Activated naive CD8-positive, alpha-beta T cell treated with anti-CD3 and anti-CD28 coated beads, Interleukin-2, amount 50 U/mL, for 24 hours (primary cell): ENCODE results near the gene SLCO1B1.
"Not testable (repeated sequence)": the region's sequence is repeated elsewhere in the genome, so short reads cannot be mapped to it uniquely, and the experiment has no call there.

Source experiments
- ATAC-seq: fragments of 150-1000 bp; cut with Tn5 transposase; one replicate; pipeline ENCODE4 v1.10.0; 2021
- DNase-seq: peaks from one replicate; pipeline ENCODE4 v3.0.0; 2021
- H3K27ac Mint-ChIP-seq: one replicate; pipeline ENCODE4 v1.8.0; 2021; ENCODE audit warnings: mild to moderate bottlenecking, mixed read lengths
- H3K27me3 Mint-ChIP-seq: one replicate; pipeline ENCODE4 v1.8.0; 2021; ENCODE audit warnings: mixed read lengths
- H3K36me3 Mint-ChIP-seq: one replicate; pipeline ENCODE4 v1.8.0; 2021; ENCODE audit warnings: low read depth, mixed read lengths
- H3K4me1 Mint-ChIP-seq: one replicate; pipeline ENCODE4 v1.8.0; 2021; ENCODE audit warnings: mixed read lengths
- H3K4me3 Mint-ChIP-seq: one replicate; pipeline ENCODE4 v1.8.0; 2021; ENCODE audit warnings: mild to moderate bottlenecking, moderate library complexity, mixed read lengths
- H3K9me3 Mint-ChIP-seq: one replicate; pipeline ENCODE4 v1.8.0; 2021; ENCODE audit warnings: mixed read lengths

The SLCO1B1 gene, protein sequence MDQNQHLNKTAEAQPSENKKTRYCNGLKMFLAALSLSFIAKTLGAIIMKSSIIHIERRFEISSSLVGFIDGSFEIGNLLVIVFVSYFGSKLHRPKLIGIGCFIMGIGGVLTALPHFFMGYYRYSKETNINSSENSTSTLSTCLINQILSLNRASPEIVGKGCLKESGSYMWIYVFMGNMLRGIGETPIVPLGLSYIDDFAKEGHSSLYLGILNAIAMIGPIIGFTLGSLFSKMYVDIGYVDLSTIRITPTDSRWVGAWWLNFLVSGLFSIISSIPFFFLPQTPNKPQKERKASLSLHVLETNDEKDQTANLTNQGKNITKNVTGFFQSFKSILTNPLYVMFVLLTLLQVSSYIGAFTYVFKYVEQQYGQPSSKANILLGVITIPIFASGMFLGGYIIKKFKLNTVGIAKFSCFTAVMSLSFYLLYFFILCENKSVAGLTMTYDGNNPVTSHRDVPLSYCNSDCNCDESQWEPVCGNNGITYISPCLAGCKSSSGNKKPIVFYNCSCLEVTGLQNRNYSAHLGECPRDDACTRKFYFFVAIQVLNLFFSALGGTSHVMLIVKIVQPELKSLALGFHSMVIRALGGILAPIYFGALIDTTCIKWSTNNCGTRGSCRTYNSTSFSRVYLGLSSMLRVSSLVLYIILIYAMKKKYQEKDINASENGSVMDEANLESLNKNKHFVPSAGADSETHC

GRCh38 chr12:21130998-21131397 is at the start of gene SLCO1B1:
TSS of gene SLCO1B1 (plus strand) at chr12:21131194. CDS start at chr12:21141575, 10,381 bp downstream.
- no peak within 1 kb of the TSS for H3K27ac Mint-ChIP-seq
- DNase-seq (no peak), ATAC-seq (no peak)
- H3K36me3 Mint-ChIP-seq = no peaks in the 10 kb centered on the region
- H3K9me3 Mint-ChIP-seq = no peaks in the 10 kb centered on the region
- no peaks in the 10 kb centered on the region for H3K27me3 Mint-ChIP-seq
- H3K4me3 Mint-ChIP-seq = no peak within 1 kb of the TSS
- no peaks in the 10 kb centered on the region for H3K4me1 Mint-ChIP-seq

GRCh38 chr12:21084753-21085152 is 46.2 kb upstream of the SLCO1B1 start:
- not testable (repeated sequence) for ATAC-seq, H3K4me1 Mint-ChIP-seq, H3K27ac Mint-ChIP-seq, DNase-seq, H3K4me3 Mint-ChIP-seq, H3K27me3 Mint-ChIP-seq, H3K9me3 Mint-ChIP-seq, H3K36me3 Mint-ChIP-seq

GRCh38 chr12:21111732-21112131 is 19.3 kb upstream of the SLCO1B1 start:
- ATAC-seq = no peak
- Mint-ChIP-seq H3K4me3 (no peak overlapping the region), H3K36me3 (no peaks in the 10 kb centered on the region), H3K27ac (no peak overlapping the region), H3K9me3 (peaks cover 3% of the 10 kb centered on the region), H3K27me3 (no peaks in the 10 kb centered on the region), H3K4me1 (no peaks in the 10 kb centered on the region)
- DNase-seq = no peak

DNA sequence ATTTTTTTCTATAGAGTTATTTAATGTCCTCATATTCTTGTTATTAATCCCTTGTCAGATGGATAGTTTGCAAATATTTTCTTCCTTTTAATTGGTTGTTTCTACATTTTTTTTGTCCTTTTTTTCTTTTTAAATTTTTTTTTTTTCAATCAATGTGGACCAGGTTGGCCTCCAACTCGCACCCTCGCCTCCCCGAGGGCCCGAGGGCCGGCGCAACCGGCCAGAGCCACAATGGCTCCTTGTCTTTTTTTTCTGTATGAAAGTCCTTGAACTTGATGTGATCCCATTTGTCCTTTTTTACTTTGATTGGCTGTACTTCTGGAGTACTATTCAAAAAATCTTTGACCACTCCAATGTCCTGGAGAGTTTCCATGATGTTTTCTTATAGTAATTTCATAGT is 17.7 kb upstream of the SLCO1B1 start:
- no peak for ATAC-seq
- Mint-ChIP-seq H3K9me3 (peaks cover 3% of the 10 kb centered on the region), H3K27ac (no peak overlapping the region), H3K4me1 (no peaks in the 10 kb centered on the region), H3K4me3 (no peak overlapping the region), H3K27me3 (no peaks in the 10 kb centered on the region), H3K36me3 (no peaks in the 10 kb centered on the region)
- no peak for DNase-seq

DNA sequence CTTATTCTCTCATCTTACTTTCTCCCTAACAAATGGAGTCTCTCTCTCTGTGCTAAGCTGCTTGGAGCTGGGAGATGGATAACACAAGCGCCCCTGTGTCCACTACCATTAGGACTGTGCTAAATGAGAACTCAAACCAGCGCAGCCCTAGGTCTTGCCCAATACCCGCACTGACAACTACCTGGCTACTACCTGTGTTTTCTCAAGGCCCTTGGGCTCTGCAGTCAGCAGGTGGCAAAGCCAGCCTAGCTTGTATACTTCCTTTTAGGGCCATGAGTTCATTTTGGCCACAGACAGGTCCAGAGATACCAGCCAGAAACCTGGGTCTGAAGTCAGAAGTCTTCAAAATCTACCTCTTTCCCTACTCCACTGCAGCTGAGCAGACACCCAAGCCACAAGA is 13.0 kb upstream of the SLCO1B1 start:
- Mint-ChIP-seq H3K4me3 (no peak overlapping the region), H3K27me3 (no peaks in the 10 kb centered on the region), H3K9me3 (peaks cover 1% of the 10 kb centered on the region), H3K36me3 (no peaks in the 10 kb centered on the region), H3K27ac (no peak overlapping the region), H3K4me1 (no peaks in the 10 kb centered on the region)
- ATAC-seq (no peak), DNase-seq (no peak)

GRCh38 chr12:21118760-21119159 is 12.2 kb upstream of the SLCO1B1 start:
- H3K27me3 Mint-ChIP-seq = no peaks in the 10 kb centered on the region
- ATAC-seq = no peak
- no peaks in the 10 kb centered on the region for H3K4me1 Mint-ChIP-seq
- no peak overlapping the region for H3K4me3 Mint-ChIP-seq
- no peak overlapping the region for H3K27ac Mint-ChIP-seq
- DNase-seq = no peak
- no peaks in the 10 kb centered on the region for H3K9me3 Mint-ChIP-seq
- H3K36me3 Mint-ChIP-seq = no peaks in the 10 kb centered on the region

GRCh38 chr12:21129351-21129750 is 1.6 kb upstream of the SLCO1B1 start:
- DNase-seq = no peak
- H3K27me3 Mint-ChIP-seq = no peaks in the 10 kb centered on the region
- no peak overlapping the region for H3K4me3 Mint-ChIP-seq
- ATAC-seq = no peak
- no peaks in the 10 kb centered on the region for H3K4me1 Mint-ChIP-seq
- H3K9me3 Mint-ChIP-seq = peaks cover 4% of the 10 kb centered on the region
- no peak overlapping the region for H3K27ac Mint-ChIP-seq
- H3K36me3 Mint-ChIP-seq = no peaks in the 10 kb centered on the region

DNA sequence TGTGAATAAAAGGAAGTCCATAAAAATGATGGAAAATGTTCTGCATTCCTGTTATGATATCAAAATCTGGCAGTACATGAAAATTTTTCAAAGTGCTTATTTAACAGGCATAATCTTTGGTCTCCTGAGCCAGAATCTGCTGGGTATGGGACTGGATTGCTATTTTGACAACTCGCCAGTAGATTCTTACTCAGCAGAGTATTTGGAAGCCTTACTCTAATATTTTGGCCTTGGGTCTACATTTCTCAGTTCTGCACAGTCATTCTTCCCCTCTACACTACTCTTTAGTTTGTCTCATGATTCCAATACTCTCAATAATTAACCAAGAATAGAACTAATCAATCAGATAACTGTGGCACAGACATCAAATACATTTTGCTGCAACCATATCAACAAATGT is 1.1 kb upstream of the SLCO1B1 start:
- no peaks in the 10 kb centered on the region for H3K4me1 Mint-ChIP-seq
- no peak overlapping the region for H3K27ac Mint-ChIP-seq
- H3K4me3 Mint-ChIP-seq = no peak overlapping the region
- no peaks in the 10 kb centered on the region for H3K36me3 Mint-ChIP-seq
- H3K27me3 Mint-ChIP-seq = no peaks in the 10 kb centered on the region
- H3K9me3 Mint-ChIP-seq = peaks cover under 1% of the 10 kb centered on the region
- ATAC-seq (no peak), DNase-seq (no peak)

- H3K4me3 Mint-ChIP-seq, H3K4me1 Mint-ChIP-seq, H3K27ac Mint-ChIP-seq, H3K36me3 Mint-ChIP-seq, DNase-seq, H3K27me3 Mint-ChIP-seq, ATAC-seq: not testable (repeated sequence)
- H3K9me3 Mint-ChIP-seq = peaks cover 11% of the 10 kb centered on the region
Observed at GRCh38 chr12:21137318-21137999, 6.5 kb downstream of the SLCO1B1 start.

DNA sequence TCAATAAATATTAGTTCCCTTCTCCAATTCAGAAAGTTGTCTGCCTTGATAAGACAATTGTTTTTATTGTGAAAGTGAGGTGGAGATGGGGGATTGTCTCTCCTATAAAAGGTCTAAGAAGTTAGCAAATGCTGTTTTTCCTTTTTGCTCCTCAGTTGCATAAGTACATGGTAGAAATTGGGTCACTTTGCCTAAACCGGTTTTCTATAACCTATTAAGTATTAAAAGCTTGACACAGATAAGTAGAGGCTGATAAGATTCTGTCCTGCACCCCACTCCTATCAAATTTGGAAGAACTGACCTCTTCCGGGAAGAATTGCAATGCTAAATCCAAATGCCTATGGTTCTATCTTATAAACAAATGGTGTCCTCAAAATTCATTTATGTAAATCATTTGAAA is 7.0 kb downstream of the SLCO1B1 start:
- no peak for ATAC-seq

GRCh38 chr12:21144309-21144708 is 13.3 kb downstream of the SLCO1B1 start:
- H3K27me3 Mint-ChIP-seq = no peaks in the 10 kb centered on the region
- ATAC-seq = no peak
- DNase-seq = no peak

More for the DNA sequence above, 7.0 kb downstream of the SLCO1B1 start:
- Mint-ChIP-seq H3K27ac (no peak overlapping the region), H3K4me1 (no peaks in the 10 kb centered on the region), H3K27me3 (no peaks in the 10 kb centered on the region), H3K9me3 (peaks cover 11% of the 10 kb centered on the region), H3K36me3 (no peaks in the 10 kb centered on the region), H3K4me3 (no peak overlapping the region)
- no peak for DNase-seq

GRCh38 chr12:21149861-21150260 is 18.9 kb downstream of the SLCO1B1 start:
- ATAC-seq = not testable (repeated sequence)

More at GRCh38 chr12:21144309-21144708, 13.3 kb downstream of the SLCO1B1 start:
- no peak overlapping the region for H3K27ac Mint-ChIP-seq
- no peaks in the 10 kb centered on the region for H3K4me1 Mint-ChIP-seq
- no peak overlapping the region for H3K4me3 Mint-ChIP-seq
- H3K9me3 Mint-ChIP-seq = peaks cover 10% of the 10 kb centered on the region
- H3K36me3 Mint-ChIP-seq = no peaks in the 10 kb centered on the region

GRCh38 chr12:21151184-21151583 is 20.2 kb downstream of the SLCO1B1 start:
- Mint-ChIP-seq H3K4me1 (no peaks in the 10 kb centered on the region), H3K9me3 (peaks cover 6% of the 10 kb centered on the region), H3K36me3 (no peaks in the 10 kb centered on the region)

More at GRCh38 chr12:21149861-21150260, 18.9 kb downstream of the SLCO1B1 start:
- not testable (repeated sequence) for H3K4me3 Mint-ChIP-seq, H3K27me3 Mint-ChIP-seq, H3K27ac Mint-ChIP-seq, H3K4me1 Mint-ChIP-seq, H3K9me3 Mint-ChIP-seq, DNase-seq, H3K36me3 Mint-ChIP-seq

DNA sequence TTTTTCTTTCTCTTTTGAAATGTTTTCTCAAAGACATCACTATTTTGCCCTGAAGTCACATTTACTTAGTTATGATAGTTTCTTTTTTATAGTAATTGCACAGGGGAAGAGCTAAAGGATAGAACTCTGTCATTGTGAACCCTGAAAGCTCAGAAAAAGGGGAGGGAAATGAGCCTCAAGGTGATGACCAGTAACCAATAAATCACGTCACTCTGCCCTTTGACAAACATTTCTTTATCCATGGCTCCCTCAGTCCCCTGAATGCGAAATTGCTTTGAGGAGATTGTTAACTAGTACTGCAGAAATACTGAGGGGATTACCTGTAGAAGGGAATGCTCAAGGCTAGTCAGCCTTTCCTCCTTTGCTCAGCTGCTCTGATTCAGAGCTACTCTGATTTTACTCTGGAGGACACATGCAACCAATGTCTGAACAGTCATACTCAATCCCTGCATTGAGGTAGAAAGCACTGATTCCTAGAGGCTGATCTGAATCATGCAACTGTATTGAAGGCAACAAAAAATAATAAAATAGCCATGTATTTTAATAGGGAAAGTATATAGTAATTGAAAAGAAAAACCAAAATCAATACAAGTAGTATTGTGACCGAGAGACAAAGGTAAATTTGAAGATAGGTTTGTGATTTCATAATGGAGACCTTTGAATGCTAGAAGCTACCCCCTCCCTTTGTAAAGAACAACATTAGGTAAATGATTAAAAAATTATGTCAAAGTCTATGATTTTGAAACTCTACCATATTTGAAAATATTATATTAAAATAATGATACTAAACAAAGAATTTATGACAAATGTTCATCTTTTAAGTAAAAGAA is 24.7 kb downstream of the SLCO1B1 start:
- DNase-seq = no peak
- H3K9me3 Mint-ChIP-seq = no peaks in the 10 kb centered on the region
- no peaks in the 10 kb centered on the region for H3K27me3 Mint-ChIP-seq
- H3K4me3 Mint-ChIP-seq = no peak overlapping the region
- no peaks in the 10 kb centered on the region for H3K36me3 Mint-ChIP-seq
- ATAC-seq = no peak
- no peak overlapping the region for H3K27ac Mint-ChIP-seq
- no peaks in the 10 kb centered on the region for H3K4me1 Mint-ChIP-seq

More at GRCh38 chr12:21151184-21151583, 20.2 kb downstream of the SLCO1B1 start:
- no peak overlapping the region for H3K4me3 Mint-ChIP-seq
- no peaks in the 10 kb centered on the region for H3K27me3 Mint-ChIP-seq
- DNase-seq = no peak
- H3K27ac Mint-ChIP-seq = no peak overlapping the region
- no peak for ATAC-seq
